Measurements from ENCODE around the gene SMAP2. TPM values are rescaled to one million over a fixed set of nuclear protein-coding genes. Genes with fewer than 3 reads are reported as not detected.
A peak's percentile ranks its signal among the peaks of the same experiment; 100 is the strongest.

SMAP2 gene
- total and polyA plus RNA-seq, 2 of the 4 experiments (the other 2 are of a cell fraction), result 30.1 to 31.0 TPM

DNA sequence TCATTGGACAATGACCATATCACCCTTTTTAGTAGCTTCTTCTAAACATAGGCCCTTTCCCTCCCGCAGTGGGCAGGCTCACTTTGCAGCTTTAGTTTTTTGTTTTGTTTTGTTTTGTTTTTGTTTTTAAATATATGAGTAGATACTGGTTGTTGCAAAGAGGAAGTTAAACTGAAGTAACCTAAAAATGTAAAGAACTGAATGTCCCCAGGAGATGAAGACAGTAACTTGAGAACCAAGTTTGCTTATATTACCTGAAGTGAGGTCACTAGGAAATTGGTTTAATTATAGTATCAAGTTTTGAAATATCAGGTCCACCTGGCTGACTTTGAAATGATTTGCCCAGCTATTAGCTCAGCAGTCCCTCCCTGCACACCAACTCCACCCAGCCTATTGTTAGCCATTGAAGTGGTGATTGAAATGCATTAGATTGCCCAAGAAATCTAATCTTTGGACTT lies 18.2 kb downstream of the SMAP2 start:
- intact Hi-C loops (cut with micrococcal nuclease), result no loop called here
- peaks cover 12% of the 10 kb centered on the region for H3K9me1 ChIP-seq (ENCODE audit: insufficient read depth, low read length)
- peaks cover 32% of the 10 kb centered on the region; the same call in 1 of the 2 replicates for H4K20me1 ChIP-seq (ENCODE audit: insufficient read depth, low read length)
- H3K4me3 ChIP-seq (ENCODE audit: insufficient read depth, low read depth, low read length), result no peak overlapping the region
- no peak overlapping the region for H3K4me2 ChIP-seq (ENCODE audit: low read depth, low read length)
- no peak overlapping the region for H2BK120ac ChIP-seq (ENCODE audit: low read depth, low read length)
- ATAC-seq (ENCODE audit: low read depth) (no peak), DNase-seq (no peak)
- TF ChIP-seq FOS (IDR thresholded peaks at IDR 0.05; ENCODE audit: low read depth, low read length), result no peak
- TF ChIP-seq, protein P1, sequence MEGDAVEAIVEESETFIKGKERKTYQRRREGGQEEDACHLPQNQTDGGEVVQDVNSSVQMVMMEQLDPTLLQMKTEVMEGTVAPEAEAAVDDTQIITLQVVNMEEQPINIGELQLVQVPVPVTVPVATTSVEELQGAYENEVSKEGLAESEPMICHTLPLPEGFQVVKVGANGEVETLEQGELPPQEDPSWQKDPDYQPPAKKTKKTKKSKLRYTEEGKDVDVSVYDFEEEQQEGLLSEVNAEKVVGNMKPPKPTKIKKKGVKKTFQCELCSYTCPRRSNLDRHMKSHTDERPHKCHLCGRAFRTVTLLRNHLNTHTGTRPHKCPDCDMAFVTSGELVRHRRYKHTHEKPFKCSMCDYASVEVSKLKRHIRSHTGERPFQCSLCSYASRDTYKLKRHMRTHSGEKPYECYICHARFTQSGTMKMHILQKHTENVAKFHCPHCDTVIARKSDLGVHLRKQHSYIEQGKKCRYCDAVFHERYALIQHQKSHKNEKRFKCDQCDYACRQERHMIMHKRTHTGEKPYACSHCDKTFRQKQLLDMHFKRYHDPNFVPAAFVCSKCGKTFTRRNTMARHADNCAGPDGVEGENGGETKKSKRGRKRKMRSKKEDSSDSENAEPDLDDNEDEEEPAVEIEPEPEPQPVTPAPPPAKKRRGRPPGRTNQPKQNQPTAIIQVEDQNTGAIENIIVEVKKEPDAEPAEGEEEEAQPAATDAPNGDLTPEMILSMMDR (conservative IDR thresholded peaks at IDR 0.05; ENCODE audit: low read depth, low read length), result no peak
- 0 out of 2 replicates have a peak, but pooled peaks have one; percentile 3 for TF ChIP-seq POLR2A (IDR thresholded peaks at IDR 0.05; ENCODE audit: low read depth, low read length)
- no peak for TF ChIP-seq MAFK (IDR thresholded peaks at IDR 0.05; ENCODE audit: low read depth, low read length)
- dilution Hi-C loops (cut with HindIII; ENCODE audit: low sequenced_read_pairs, unreplicated experiment), result no loop called here
- H2AK5ac ChIP-seq (ENCODE audit: low read depth, low read length), result 0 out of 2 replicates have a peak overlapping the region, but pooled peaks have one; percentile 8
- no peak overlapping the region for H3K14ac ChIP-seq (replicated peaks; ENCODE audit: low read depth, low read length)
- no peak overlapping the region for H2AK9ac ChIP-seq (replicated peaks; ENCODE audit: low read depth, low read length, poor library complexity)
- no peak overlapping the region for H3K23ac ChIP-seq (ENCODE audit: low read depth, low read length)
- no peaks in the 10 kb centered on the region for H3K27me3 ChIP-seq (ENCODE audit: control insufficient read depth, insufficient read depth, low read length)
- H3K36me3 ChIP-seq (ENCODE audit: control insufficient read depth, insufficient read depth, low read length), result no peaks in the 10 kb centered on the region
- no CpG with 5 or more reads among the region's 1 CpG for WGBS, 2 experiments (ENCODE audit: extremely low coverage in 2 of 2, insufficient read length in 1 of 2)
- H4K91ac ChIP-seq (ENCODE audit: insufficient read depth, low read depth, low read length), result no peak overlapping the region
- no peak overlapping the region for H3K18ac ChIP-seq (ENCODE audit: low read depth, low read length)
- no peak overlapping the region for H3K4ac ChIP-seq (ENCODE audit: low read depth, low read length)
- peaks cover 13% of the 10 kb centered on the region for H3K4me1 ChIP-seq (ENCODE audit: control insufficient read depth, insufficient read depth, low read length)
- H4K5ac ChIP-seq (ENCODE audit: low read depth, low read length), result no peak overlapping the region
- H2AFZ ChIP-seq (replicated peaks; ENCODE audit: low read length, poor library complexity), result no peak overlapping the region
- CTCF ChIA-PET, result interaction anchor here (0.8 to 1.6 kb wide), 3 partner anchors 9 to 53 kb away, joined by 3 to 5 read pairs (median 4); no protein-coding TSS in a partner anchor
- no peak overlapping the region for H4K8ac ChIP-seq (ENCODE audit: low read depth in 2 of 2, low read length in 2 of 2)
- no peak overlapping the region for H2BK20ac ChIP-seq (ENCODE audit: low read depth, low read length)
- no peak overlapping the region for H2BK5ac ChIP-seq (ENCODE audit: low read depth, low read length, poor library complexity, severe bottlenecking)
- no peak overlapping the region for H3K27ac ChIP-seq (ENCODE audit: insufficient read depth, low read length)
- in situ Hi-C loops (cut with MboI; ENCODE audit: low sequenced_read_pairs), result no loop called here
- no peak overlapping the region for H3K9ac ChIP-seq (ENCODE audit: low read depth, low read length)
- peaks cover 22 to 69% of the 10 kb centered on the region in 2 experiments for H3K79me1 ChIP-seq (ENCODE audit: low read depth in 1 of 2, low read length in 2 of 2)
- BruUV-seq (replicated peaks), result no TSS peak
- POLR2A ChIA-PET (ENCODE audit: unreplicated experiment), result no interaction called here
- no peak overlapping the region for H2BK15ac ChIP-seq (ENCODE audit: low read depth, low read length)
- H3K56ac ChIP-seq (ENCODE audit: extremely low read depth, insufficient read depth, low read length), result no peak overlapping the region
- no peaks in the 10 kb centered on the region for H3K9me3 ChIP-seq (ENCODE audit: control insufficient read depth, insufficient read depth, low read length)

All from IMR-90 (cell line).